ENCODE results near the gene POLN.

DNA sequence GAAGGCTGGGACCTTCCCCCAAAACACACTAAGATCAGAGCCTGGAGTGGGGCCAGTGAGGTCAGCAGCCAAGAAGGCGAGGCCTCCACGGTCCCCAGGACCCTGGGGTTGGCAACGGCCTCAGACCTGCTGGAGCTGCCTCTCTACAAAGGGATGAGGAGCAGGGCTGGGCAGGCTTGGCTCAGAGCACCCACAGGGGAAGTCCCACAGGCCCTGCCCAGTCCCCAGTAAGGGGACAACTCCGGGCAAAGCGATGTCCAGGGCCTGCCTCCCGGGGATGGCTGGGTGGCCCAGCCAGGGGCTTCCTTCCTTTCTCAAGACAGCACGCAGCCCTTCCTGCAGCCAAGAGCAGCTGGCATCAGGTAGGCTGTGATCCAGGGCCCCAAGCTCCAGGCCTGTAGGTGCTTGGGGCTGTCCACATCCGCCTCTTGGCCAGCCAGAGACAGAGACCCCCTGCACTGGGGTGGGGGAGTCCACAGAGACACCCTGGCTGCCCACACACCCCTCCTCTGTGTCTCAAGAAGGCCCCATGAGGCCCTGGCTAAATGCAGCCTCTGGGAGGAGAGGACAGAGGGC, 14.3 kb upstream of the POLN start:
- TF ChIP-seq, protein P1, sequence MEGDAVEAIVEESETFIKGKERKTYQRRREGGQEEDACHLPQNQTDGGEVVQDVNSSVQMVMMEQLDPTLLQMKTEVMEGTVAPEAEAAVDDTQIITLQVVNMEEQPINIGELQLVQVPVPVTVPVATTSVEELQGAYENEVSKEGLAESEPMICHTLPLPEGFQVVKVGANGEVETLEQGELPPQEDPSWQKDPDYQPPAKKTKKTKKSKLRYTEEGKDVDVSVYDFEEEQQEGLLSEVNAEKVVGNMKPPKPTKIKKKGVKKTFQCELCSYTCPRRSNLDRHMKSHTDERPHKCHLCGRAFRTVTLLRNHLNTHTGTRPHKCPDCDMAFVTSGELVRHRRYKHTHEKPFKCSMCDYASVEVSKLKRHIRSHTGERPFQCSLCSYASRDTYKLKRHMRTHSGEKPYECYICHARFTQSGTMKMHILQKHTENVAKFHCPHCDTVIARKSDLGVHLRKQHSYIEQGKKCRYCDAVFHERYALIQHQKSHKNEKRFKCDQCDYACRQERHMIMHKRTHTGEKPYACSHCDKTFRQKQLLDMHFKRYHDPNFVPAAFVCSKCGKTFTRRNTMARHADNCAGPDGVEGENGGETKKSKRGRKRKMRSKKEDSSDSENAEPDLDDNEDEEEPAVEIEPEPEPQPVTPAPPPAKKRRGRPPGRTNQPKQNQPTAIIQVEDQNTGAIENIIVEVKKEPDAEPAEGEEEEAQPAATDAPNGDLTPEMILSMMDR (optimal IDR thresholded peaks at IDR 0.05 in 1 of 3, IDR thresholded peaks at IDR 0.05 in 1 of 3, conservative IDR thresholded peaks at IDR 0.05 in 1 of 3; ENCODE audit: extremely low read depth in 1 of 3, insufficient read depth in 2 of 3, low read length in 3 of 3): no peak
- TF ChIP-seq EZH2 (IDR thresholded peaks at IDR 0.05; ENCODE audit: low read length): no peak

All from keratinocyte (primary cell).